Neuron (in vitro differentiated cells): ENCODE measurements around the gene SLC22A15.

Experiments used
- H2AFZ ChIP-seq: one replicate; pipeline ENCODE4 v1.6.1; 2013; ENCODE audit warnings: low read depth, mild to moderate bottlenecking, inconsistent platforms, low read length, moderate library complexity
- H3K27me3 ChIP-seq: one replicate; pipeline ENCODE4 v1.6.1; 2013; ENCODE audit warnings: low read length; ENCODE audit not compliant: insufficient read depth
- H3K36me3 ChIP-seq: one replicate; pipeline ENCODE4 v1.6.1; 2013; ENCODE audit warnings: low read length; ENCODE audit not compliant: insufficient read depth
- H3K4me1 ChIP-seq: one replicate; pipeline ENCODE4 v1.6.1; 2013; ENCODE audit warnings: low read length; ENCODE audit not compliant: insufficient read depth
- H3K4me3 ChIP-seq: 2 replicates; pipeline ENCODE4 v1.5.1; 2013; ENCODE audit warnings: mild to moderate bottlenecking, low read length, moderate library complexity
- H3K9me3 ChIP-seq: one replicate; pipeline ENCODE4 v1.6.1; 2013; ENCODE audit warnings: low read length

SLC22A15 gene

GRCh38 chr1:115976062-115976920 is at the start of gene SLC22A15:
Gene SLC22A15, plus strand, starts transcription at chr1:115976513. Its CDS starts 115 bp downstream, at chr1:115976628.
- Histone ChIP-seq H3K27me3 (peaks cover 21% of the 10 kb centered on the region), H2AFZ (no peak within 1 kb of the TSS)

GRCh38 chr1:115927971-115928370 is 48.3 kb upstream of the SLC22A15 start:
- Histone ChIP-seq H3K4me1 (no peaks in the 10 kb centered on the region), H3K27me3 (no peaks in the 10 kb centered on the region), H3K36me3 (no peaks in the 10 kb centered on the region)

More at GRCh38 chr1:115976062-115976920, at the start of gene SLC22A15:
- Histone ChIP-seq H3K4me1 (no peaks in the 10 kb centered on the region), H3K9me3 (no peaks in the 10 kb centered on the region), H3K4me3 (peak within 1 kb of the TSS; percentile 44), H3K36me3 (no peaks in the 10 kb centered on the region)

GRCh38 chr1:115929881-115930280 is 46.4 kb upstream of the SLC22A15 start:
- Histone ChIP-seq H3K9me3 (no peaks in the 10 kb centered on the region), H3K36me3 (no peaks in the 10 kb centered on the region), H3K4me3 (no peak overlapping the region), H3K27me3 (no peaks in the 10 kb centered on the region), H2AFZ (no peak overlapping the region), H3K4me1 (no peaks in the 10 kb centered on the region)

More at GRCh38 chr1:115927971-115928370, 48.3 kb upstream of the SLC22A15 start:
- Histone ChIP-seq H2AFZ (no peak overlapping the region), H3K4me3 (no peak overlapping the region), H3K9me3 (no peaks in the 10 kb centered on the region)

- Histone ChIP-seq H3K36me3 (no peaks in the 10 kb centered on the region), H2AFZ (no peak overlapping the region), H3K27me3 (no peaks in the 10 kb centered on the region), H3K4me1 (no peaks in the 10 kb centered on the region), H3K9me3 (no peaks in the 10 kb centered on the region), H3K4me3 (no peak overlapping the region)
Observed at GRCh38 chr1:115933625-115934024, 42.7 kb upstream of the SLC22A15 start.

GRCh38 chr1:115939455-115939854 is 36.9 kb upstream of the SLC22A15 start:
- H2AFZ ChIP-seq, result no peak overlapping the region
- H3K36me3 ChIP-seq, result no peaks in the 10 kb centered on the region
- no peaks in the 10 kb centered on the region for H3K27me3 ChIP-seq
- no peaks in the 10 kb centered on the region for H3K4me1 ChIP-seq
- no peak overlapping the region for H3K4me3 ChIP-seq
- no peaks in the 10 kb centered on the region for H3K9me3 ChIP-seq

- H2AFZ ChIP-seq, result no peak overlapping the region
- H3K36me3 ChIP-seq, result no peaks in the 10 kb centered on the region
- H3K4me1 ChIP-seq, result no peaks in the 10 kb centered on the region
- H3K27me3 ChIP-seq, result no peaks in the 10 kb centered on the region
- no peak overlapping the region for H3K4me3 ChIP-seq
- H3K9me3 ChIP-seq, result no peaks in the 10 kb centered on the region
Observed at GRCh38 chr1:115946116-115946515, 30.2 kb upstream of the SLC22A15 start.

GRCh38 chr1:115949156-115949555 is 27.2 kb upstream of the SLC22A15 start:
- no peak overlapping the region for H3K4me3 ChIP-seq
- no peaks in the 10 kb centered on the region for H3K9me3 ChIP-seq
- no peaks in the 10 kb centered on the region for H3K27me3 ChIP-seq
- H2AFZ ChIP-seq, result no peak overlapping the region
- H3K4me1 ChIP-seq, result no peaks in the 10 kb centered on the region
- no peaks in the 10 kb centered on the region for H3K36me3 ChIP-seq

GRCh38 chr1:115951560-115951959 is 24.8 kb upstream of the SLC22A15 start:
- no peaks in the 10 kb centered on the region for H3K4me1 ChIP-seq

GRCh38 chr1:115952547-115952946 is 23.8 kb upstream of the SLC22A15 start:
- Histone ChIP-seq H3K9me3 (no peaks in the 10 kb centered on the region), H2AFZ (no peak overlapping the region), H3K4me1 (no peaks in the 10 kb centered on the region), H3K36me3 (no peaks in the 10 kb centered on the region), H3K4me3 (no peak overlapping the region), H3K27me3 (no peaks in the 10 kb centered on the region)

More at GRCh38 chr1:115951560-115951959, 24.8 kb upstream of the SLC22A15 start:
- Histone ChIP-seq H2AFZ (no peak overlapping the region), H3K36me3 (no peaks in the 10 kb centered on the region), H3K27me3 (no peaks in the 10 kb centered on the region), H3K4me3 (no peak overlapping the region), H3K9me3 (no peaks in the 10 kb centered on the region)

GRCh38 chr1:115953180-115953579 is 23.1 kb upstream of the SLC22A15 start:
- H2AFZ ChIP-seq, result no peak overlapping the region
- H3K9me3 ChIP-seq, result no peaks in the 10 kb centered on the region
- H3K36me3 ChIP-seq, result no peaks in the 10 kb centered on the region
- no peaks in the 10 kb centered on the region for H3K27me3 ChIP-seq
- H3K4me3 ChIP-seq, result no peak overlapping the region
- no peaks in the 10 kb centered on the region for H3K4me1 ChIP-seq

- H3K4me1 ChIP-seq, result no peaks in the 10 kb centered on the region
- no peaks in the 10 kb centered on the region for H3K9me3 ChIP-seq
- no peaks in the 10 kb centered on the region for H3K27me3 ChIP-seq
- H2AFZ ChIP-seq, result no peak overlapping the region
- no peaks in the 10 kb centered on the region for H3K36me3 ChIP-seq
- no peak overlapping the region for H3K4me3 ChIP-seq
Observed at GRCh38 chr1:115954684-115955083, 21.6 kb upstream of the SLC22A15 start.

- Histone ChIP-seq H3K4me3 (no peak overlapping the region), H3K9me3 (no peaks in the 10 kb centered on the region), H3K4me1 (no peaks in the 10 kb centered on the region), H3K27me3 (no peaks in the 10 kb centered on the region), H3K36me3 (no peaks in the 10 kb centered on the region), H2AFZ (no peak overlapping the region)
Observed at GRCh38 chr1:115955228-115955627, 21.1 kb upstream of the SLC22A15 start.

GRCh38 chr1:115958866-115959265 is 17.4 kb upstream of the SLC22A15 start:
- H3K4me1 ChIP-seq, result no peaks in the 10 kb centered on the region
- no peaks in the 10 kb centered on the region for H3K9me3 ChIP-seq
- no peak overlapping the region for H2AFZ ChIP-seq

More at GRCh38 chr1:115958866-115959265, 17.4 kb upstream of the SLC22A15 start:
- H3K27me3 ChIP-seq, result no peaks in the 10 kb centered on the region
- no peak overlapping the region for H3K4me3 ChIP-seq
- H3K36me3 ChIP-seq, result no peaks in the 10 kb centered on the region
